Transverse colon (tissue), 3 donors: ENCODE measurements around the gene OPRM1.

Source experiments
- POLR2A ChIP-seq: fragments of 450-650 bp; IDR thresholded peaks from one replicate; pipeline ENCODE4 v1.6.1; 2016; ENCODE audit warnings: antibody characterized with exemption, mild to moderate bottlenecking, moderate library complexity
- TF ChIP-seq, protein P1 (sequence below), 5 experiments: fragments of 200-600 bp in 3 of 5; fragments of 450-650 bp in 2 of 5; sonication (generic) in 3 of 5; IDR thresholded peaks; 1 replicate in 2 of 5; 2 replicates in 3 of 5; pipeline ENCODE4 v1.5.1; 2016 to 2017; ENCODE audit warnings: antibody characterized with exemption in 5 of 5, inconsistent platforms in 3 of 5, mild to moderate bottlenecking in 2 of 5, moderate library complexity in 1 of 5

GRCh38 chr6:154060076-154060475 lies 21.0 kb downstream of the OPRM1 start:
- no peak for TF ChIP-seq POLR2A
- TF ChIP-seq, protein P1, sequence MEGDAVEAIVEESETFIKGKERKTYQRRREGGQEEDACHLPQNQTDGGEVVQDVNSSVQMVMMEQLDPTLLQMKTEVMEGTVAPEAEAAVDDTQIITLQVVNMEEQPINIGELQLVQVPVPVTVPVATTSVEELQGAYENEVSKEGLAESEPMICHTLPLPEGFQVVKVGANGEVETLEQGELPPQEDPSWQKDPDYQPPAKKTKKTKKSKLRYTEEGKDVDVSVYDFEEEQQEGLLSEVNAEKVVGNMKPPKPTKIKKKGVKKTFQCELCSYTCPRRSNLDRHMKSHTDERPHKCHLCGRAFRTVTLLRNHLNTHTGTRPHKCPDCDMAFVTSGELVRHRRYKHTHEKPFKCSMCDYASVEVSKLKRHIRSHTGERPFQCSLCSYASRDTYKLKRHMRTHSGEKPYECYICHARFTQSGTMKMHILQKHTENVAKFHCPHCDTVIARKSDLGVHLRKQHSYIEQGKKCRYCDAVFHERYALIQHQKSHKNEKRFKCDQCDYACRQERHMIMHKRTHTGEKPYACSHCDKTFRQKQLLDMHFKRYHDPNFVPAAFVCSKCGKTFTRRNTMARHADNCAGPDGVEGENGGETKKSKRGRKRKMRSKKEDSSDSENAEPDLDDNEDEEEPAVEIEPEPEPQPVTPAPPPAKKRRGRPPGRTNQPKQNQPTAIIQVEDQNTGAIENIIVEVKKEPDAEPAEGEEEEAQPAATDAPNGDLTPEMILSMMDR (IDR thresholded peaks at IDR 0.05) = no peak
